ENCODE results near the gene KCNC4. TPM values are rescaled to one million over a fixed set of nuclear protein-coding genes. Genes with fewer than 3 reads are reported as not detected.

Gene KCNC4
- 5.1 TPM for total RNA-seq
- long read RNA-seq, full-length matches to known transcripts: 5 of 7 reads
- long read RNA-seq, partial matches to known transcripts: 0 of 7 reads
- long read RNA-seq, other reads (novel, unspliced or antisense): 2 of 7 reads

GRCh38 chr1:110209715-110210603 is at the start of gene KCNC4:
KCNC4 (plus strand) TSS chr1:110210314; CDS start chr1:110211500, 1,186 bp downstream.
- peak; percentile 95 for DNase-seq (ENCODE audit: missing footprints)
- intact Hi-C loops (cut with DNase I): loop anchor here (2.0 to 5.0 kb wide), 3 partner anchors 53 to 287 kb away; partner anchors contain the start of gene LAMTOR5
- ATAC-seq: peak; percentile 95

- ATAC-seq (no peak), DNase-seq (ENCODE audit: missing footprints) (no peak)
- intact Hi-C loops (cut with DNase I): no loop called here
Observed at GRCh38 chr1:110160538-110161100, 49.5 kb upstream of the KCNC4 start.

DNA sequence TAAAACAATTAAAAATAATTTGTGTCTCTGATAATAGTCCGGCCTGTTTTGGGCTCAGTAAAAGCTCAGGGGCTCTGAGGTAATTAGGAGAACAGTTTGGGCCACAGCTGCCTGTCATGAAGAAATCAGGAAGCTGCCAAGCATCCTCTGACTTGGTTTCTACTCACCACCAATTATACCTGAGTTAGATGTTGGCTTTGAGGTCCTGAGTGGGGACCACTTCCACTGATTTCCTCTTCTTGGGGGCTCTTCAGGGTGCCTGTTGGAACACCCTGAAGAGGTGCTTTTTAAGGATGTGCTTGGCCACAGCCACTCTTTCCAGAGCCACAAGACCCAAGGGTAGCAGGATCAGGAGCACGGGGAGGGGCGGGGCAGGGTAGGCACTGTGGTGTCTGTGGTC is 48.9 kb upstream of the KCNC4 start:
- intact Hi-C loops (cut with DNase I): no loop called here
- ATAC-seq (no peak), DNase-seq (ENCODE audit: missing footprints) (no peak)

- no peak for DNase-seq (ENCODE audit: missing footprints)
- no peak for ATAC-seq
- intact Hi-C loops (cut with DNase I): no loop called here
Observed at GRCh38 chr1:110161849-110162248, 48.3 kb upstream of the KCNC4 start.

DNA sequence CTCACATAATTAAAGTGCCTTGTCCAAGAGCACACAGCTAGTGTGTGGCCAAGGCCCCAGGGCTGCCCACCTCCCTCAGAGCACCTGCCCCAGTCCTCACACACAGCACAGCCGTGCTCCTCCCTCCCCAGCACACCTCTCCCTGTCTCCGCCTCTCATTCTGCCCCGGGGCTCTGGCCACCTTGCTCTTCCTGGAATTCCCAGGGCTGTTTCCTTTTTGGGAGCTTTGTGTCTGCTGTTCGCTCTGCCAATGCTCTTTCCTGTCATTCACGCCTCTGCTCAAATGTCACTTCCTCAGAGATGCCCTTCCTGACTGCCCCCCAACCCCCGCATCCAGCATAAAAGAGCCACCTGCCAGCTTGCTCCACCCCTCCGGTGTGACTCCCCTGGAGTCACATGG is 46.5 kb upstream of the KCNC4 start:
- DNase-seq (ENCODE audit: missing footprints): no peak
- no peak for ATAC-seq
- intact Hi-C loops (cut with DNase I): no loop called here

- ATAC-seq (peak; percentile 27), DNase-seq (ENCODE audit: missing footprints) (no peak)
- intact Hi-C loops (cut with DNase I): no loop called here
Observed at GRCh38 chr1:110164725-110165350, 45.3 kb upstream of the KCNC4 start.

DNA sequence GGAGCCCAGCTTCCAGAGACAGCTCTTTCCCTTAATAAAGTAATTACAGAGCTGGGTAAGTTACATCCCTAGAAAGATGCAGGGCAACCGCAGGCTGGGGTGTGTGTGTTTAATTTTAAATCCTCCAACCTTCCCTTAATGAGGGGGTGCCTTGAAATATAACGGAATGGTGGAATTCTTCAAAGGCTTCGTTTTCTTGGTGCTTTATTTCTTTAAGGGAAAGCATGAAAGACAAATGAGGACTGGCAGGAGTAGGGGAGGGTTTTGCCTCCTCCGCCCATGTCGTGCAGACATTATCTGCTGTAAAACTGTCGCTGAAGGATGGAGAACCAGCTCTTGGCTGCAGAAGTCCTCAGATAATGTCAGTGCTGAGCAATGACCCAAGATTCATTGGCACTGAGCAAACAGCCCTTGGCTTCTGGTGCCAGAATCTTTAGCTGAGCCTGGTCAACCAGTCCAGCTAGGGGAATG is 44.3 kb upstream of the KCNC4 start:
- ATAC-seq: no peak

DNA sequence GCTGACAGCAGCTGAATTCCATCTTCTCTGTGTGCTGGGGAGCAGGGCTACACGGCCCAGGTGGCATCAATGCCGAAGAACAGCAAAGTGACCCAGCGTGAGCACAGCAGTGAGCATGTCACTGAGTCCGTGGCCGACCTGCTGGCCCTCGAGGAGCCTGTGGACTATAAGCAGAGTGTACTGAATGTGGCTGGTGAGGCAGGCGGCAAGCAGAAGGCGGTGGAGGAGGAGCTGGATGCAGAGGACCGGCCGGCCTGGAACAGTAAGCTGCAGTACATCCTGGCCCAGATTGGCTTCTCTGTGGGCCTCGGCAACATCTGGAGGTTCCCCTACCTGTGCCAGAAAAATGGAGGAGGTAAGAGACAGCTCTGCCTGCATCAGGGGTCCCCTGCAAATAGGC is 43.3 kb upstream of the KCNC4 start:
- intact Hi-C loops (cut with DNase I): no loop called here
- no peak for ATAC-seq
- DNase-seq (ENCODE audit: missing footprints): no peak

More for the DNA sequence above, 44.3 kb upstream of the KCNC4 start:
- DNase-seq (ENCODE audit: missing footprints): no peak
- intact Hi-C loops (cut with DNase I): no loop called here

DNA sequence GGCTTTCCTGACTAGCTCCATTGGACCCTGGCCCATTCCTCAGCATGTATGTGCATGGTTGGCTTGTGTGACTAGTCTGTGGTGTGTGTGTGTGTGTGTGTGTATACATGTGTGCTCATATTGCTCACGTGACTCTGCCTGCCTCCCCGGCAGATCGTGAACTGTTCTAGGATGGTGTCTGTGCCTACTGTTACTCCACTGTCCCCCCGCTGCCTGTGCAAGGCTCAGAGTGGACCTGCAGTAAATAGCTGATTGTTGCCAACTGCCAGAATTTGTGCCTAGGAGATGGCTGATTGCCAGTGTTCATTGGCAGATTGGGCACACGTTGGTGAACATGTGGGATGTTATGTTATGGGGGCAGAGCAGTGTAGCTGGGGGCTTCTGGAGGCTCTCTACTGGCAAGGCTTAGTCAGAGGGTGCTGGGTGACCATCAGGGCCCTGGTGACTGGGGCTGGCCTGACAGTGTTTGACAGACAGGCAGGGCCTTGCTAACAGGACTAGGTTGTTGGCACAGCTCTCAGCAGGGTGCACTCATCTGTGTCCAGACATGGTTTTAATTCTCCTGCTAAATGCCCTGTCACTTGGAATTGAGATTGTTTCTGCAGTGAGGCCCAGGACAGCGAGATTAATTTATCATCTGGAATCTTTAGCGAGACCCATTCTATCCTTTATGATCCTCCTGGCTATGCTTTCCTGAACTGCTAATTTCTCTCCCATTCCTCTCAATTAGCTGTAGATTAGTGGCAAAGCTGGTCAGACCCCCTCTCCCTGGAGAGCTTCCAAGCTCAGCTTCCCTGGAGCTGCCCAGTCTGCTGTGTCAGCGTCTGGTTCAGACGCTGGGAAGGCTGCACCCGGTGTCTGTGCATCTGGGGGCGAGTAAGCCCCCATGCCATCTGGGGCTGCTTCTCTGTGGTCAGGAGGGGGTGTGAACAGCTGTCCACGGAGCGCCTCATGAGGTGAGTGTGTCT is 39.1 kb upstream of the KCNC4 start:
- intact Hi-C loops (cut with DNase I): no loop called here
- no peak for ATAC-seq
- no peak for DNase-seq (ENCODE audit: missing footprints)

DNA sequence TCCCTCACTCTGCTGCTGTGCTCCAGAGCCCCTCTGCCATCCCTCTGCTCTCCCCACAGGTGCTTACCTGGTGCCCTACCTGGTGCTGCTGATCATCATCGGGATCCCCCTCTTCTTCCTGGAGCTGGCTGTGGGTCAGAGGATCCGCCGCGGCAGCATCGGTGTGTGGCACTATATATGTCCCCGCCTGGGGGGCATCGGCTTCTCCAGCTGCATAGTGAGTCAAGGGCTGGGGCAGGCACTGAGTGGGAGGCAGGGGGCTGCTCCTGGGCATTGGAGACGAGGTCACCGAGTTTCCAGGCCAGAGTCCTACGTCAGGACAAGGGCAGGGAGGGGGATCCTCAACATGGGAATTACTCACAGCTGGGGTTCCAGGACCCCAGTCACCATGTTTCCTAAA is 38.1 kb upstream of the KCNC4 start:
- DNase-seq (ENCODE audit: missing footprints) (no peak), ATAC-seq (no peak)
- intact Hi-C loops (cut with DNase I): no loop called here

DNA sequence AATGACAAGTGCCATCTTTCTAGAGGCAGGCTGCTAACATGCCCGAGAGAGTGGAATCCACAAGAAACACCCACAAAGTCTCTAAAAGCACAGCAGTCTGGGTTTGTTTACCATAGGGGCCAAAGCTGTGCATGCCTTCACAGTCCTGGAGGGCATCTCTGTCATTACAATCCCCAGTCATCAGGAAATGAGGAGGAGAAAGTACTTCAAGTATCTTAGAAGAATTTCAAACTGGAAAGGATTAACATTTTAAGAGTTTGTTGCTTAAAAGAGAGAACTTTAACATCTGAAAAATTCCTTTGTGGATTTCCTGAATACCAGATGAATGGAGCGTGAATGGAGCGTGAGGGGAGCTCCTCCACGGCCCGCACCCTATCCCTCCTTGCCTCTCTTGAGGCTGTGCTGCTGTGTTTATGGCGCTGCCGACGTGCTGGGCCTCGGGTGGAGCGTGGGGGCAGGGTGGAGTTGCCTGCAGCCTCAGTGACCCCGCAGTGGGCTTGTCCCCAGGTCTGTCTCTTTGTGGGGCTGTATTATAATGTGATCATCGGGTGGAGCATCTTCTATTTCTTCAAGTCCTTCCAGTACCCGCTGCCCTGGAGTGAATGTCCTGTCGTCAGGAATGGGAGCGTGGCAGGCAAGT is 36.5 kb upstream of the KCNC4 start:
- intact Hi-C loops (cut with DNase I): no loop called here
- DNase-seq (ENCODE audit: missing footprints) (no peak), ATAC-seq (no peak)

DNA sequence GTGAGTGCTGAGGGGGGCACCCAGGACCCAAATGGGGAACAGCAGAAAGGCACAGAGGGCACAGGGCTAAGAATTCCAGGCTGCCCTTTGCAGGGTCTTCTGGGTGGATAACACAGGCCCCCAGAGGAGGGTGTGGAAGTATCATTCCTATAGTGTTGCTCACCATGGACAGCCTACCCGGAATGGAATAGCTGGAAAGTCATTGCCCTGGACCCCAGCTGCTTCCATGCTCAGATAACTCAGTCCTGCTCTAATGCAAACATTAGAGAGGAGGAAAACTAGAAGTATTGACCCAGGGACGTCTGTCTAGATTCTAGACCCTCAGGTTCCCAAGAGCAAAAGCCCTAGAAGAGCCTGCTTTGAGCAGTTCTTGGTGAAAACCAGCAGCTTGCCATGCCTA is 35.2 kb upstream of the KCNC4 start:
- no peak for DNase-seq (ENCODE audit: missing footprints)
- no peak for ATAC-seq
- intact Hi-C loops (cut with DNase I): no loop called here

DNA sequence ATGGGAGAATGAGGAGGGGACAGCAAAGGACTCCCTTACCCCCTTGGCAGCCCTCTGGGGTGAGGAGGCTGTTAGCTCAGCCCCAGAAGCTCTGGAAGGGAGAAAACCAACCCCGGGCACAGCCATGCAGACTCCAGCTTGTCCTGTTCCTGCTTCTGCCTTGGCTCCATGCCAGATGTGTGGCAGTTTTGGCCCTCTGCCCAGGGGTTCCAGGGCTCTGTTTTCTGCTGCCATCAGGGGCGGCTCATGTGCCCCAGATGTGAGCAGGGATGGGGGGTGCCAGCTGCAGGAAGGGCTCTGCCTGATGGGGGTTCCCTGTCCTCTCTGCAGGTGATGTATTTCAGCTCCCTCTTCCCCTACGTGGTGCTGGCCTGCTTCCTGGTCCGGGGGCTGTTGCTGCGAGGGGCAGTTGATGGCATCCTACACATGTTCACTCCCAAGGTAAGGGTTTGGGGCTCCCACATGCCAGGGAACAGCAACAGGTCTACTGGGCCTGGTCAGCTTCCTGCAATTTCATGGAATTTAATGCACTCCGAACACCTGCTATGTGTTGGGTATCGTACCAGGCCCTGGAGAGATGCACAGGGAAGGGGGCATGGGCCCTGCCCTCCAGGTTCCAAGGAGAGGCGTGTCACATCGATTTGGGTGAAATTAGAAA is 33.7 kb upstream of the KCNC4 start:
- no peak for DNase-seq (ENCODE audit: missing footprints)
- intact Hi-C loops (cut with DNase I): no loop called here
- ATAC-seq: peak; percentile 57

- ATAC-seq (no peak), DNase-seq (ENCODE audit: missing footprints) (no peak)
- intact Hi-C loops (cut with DNase I): no loop called here
Observed at GRCh38 chr1:110177775-110178174, 32.3 kb upstream of the KCNC4 start.

GRCh38 chr1:110183642-110184167 is 26.4 kb upstream of the KCNC4 start:
- intact Hi-C loops (cut with DNase I): no loop called here
- no peak for ATAC-seq
- no peak for DNase-seq (ENCODE audit: missing footprints)

DNA sequence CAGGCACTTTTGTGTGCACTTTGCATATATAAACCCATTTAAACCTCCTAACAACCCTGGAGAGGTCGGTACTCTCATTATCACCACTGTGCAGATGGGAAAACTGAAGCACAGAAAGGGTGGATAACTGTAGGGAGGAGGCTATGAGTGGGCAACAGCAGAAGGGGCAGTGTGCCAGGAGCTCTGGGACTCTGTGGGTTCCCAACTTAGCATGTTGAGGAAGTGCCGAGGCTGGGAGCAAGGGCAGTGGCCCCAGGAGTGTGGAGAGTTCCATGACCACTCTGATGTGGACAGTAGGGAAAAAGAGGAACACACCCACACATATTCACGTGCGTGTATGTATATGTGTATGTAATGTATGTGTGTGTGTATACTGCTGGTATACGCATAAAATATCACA is 25.7 kb upstream of the KCNC4 start:
- ATAC-seq: no peak
- DNase-seq (ENCODE audit: missing footprints): no peak
- intact Hi-C loops (cut with DNase I): no loop called here

GRCh38 chr1:110185181-110185580 is 24.9 kb upstream of the KCNC4 start:
- ATAC-seq (peak; percentile 64), DNase-seq (ENCODE audit: missing footprints) (no peak)
- intact Hi-C loops (cut with DNase I): no loop called here

Data from Right ventricle myocardium inferior (tissue), 1 donor.